Neural progenitor cell (in vitro differentiated cells): ENCODE measurements around the gene GPR152. TPM values are rescaled to one million over a fixed set of nuclear protein-coding genes. Genes with fewer than 3 reads are reported as not detected.

Experiments
- DNase-seq: peaks from one replicate; pipeline ENCODE4 v3.0.0-alpha.2; 2016; ENCODE audit warnings: low spot score
- H2AFZ ChIP-seq: fragments of 200-600 bp; sonication (generic); replicated peaks from 2 replicates; pipeline ENCODE4 v1.6.1; 2016; ENCODE audit warnings: antibody characterized with exemption
- H3F3A ChIP-seq: fragments of 200-600 bp; sonication (generic); 2 replicates; pipeline ENCODE4 v1.6.1; 2016; ENCODE audit warnings: antibody characterized with exemption, low read depth
- H3K27ac ChIP-seq: fragments of 200-600 bp; sonication (generic); 2 replicates; pipeline ENCODE4 v1.5.1; 2016; ENCODE audit warnings: mild to moderate bottlenecking
- H3K27me3 ChIP-seq: fragments of 200-600 bp; sonication (generic); 2 replicates; pipeline ENCODE4 v1.6.1; 2016; ENCODE audit warnings: mild to moderate bottlenecking, moderate library complexity
- H3K36me3 ChIP-seq: fragments of 200-600 bp; sonication (generic); 2 replicates; pipeline ENCODE4 v1.5.1; 2016
- H3K4me1 ChIP-seq: fragments of 200-600 bp; sonication (generic); 2 replicates; pipeline ENCODE4 v1.6.1; 2016; ENCODE audit warnings: mixed run types
- H3K4me2 ChIP-seq: fragments of 200-600 bp; sonication (generic); 2 replicates; pipeline ENCODE4 v1.6.1; 2016
- H3K4me3 ChIP-seq: fragments of 200-600 bp; sonication (generic); 2 replicates; pipeline ENCODE4 v1.5.1; 2016
- H3K79me2 ChIP-seq: fragments of 200-600 bp; sonication (generic); 2 replicates; pipeline ENCODE4 v1.6.1; 2016; ENCODE audit warnings: low read depth
- H3K9ac ChIP-seq: fragments of 200-600 bp; sonication (generic); 2 replicates; pipeline ENCODE4 v1.6.1; 2016
- H3K9me3 ChIP-seq: fragments of 200-600 bp; sonication (generic); 2 replicates; pipeline ENCODE4 v1.5.1; 2016; ENCODE audit warnings: low read depth
- H4K20me1 ChIP-seq: fragments of 200-600 bp; sonication (generic); 2 replicates; pipeline ENCODE4 v1.6.1; 2016; ENCODE audit warnings: low read depth
- H3K27ac Mint-ChIP-seq: 3 replicates; pipeline ENCODE4 v1.8.0; 2021; ENCODE audit warnings: mixed read lengths
- H3K27me3 Mint-ChIP-seq: 2 replicates; pipeline ENCODE4 v1.8.0; 2022; ENCODE audit warnings: low read depth, mild to moderate bottlenecking, inconsistent platforms, moderate library complexity, mixed read lengths; ENCODE audit not compliant: insufficient read depth
- H3K36me3 Mint-ChIP-seq: 3 replicates; pipeline ENCODE4 v1.8.0; 2021; ENCODE audit warnings: mixed read lengths
- H3K4me1 Mint-ChIP-seq: 3 replicates; pipeline ENCODE4 v1.8.0; 2021; ENCODE audit warnings: mixed read lengths
- H3K4me3 Mint-ChIP-seq: 3 replicates; pipeline ENCODE4 v1.8.0; 2021; ENCODE audit warnings: mild to moderate bottlenecking, moderate library complexity, mixed read lengths
- H3K9me3 Mint-ChIP-seq: 3 replicates; pipeline ENCODE4 v1.8.0; 2020; ENCODE audit warnings: mixed read lengths
- CTCF ChIP-seq: fragments of 200-600 bp; sonication (generic); IDR thresholded peaks from 2 replicates; pipeline ENCODE4 v1.5.1; 2017; ENCODE audit warnings: antibody characterized with exemption, mild to moderate bottlenecking
- EZH2 ChIP-seq: fragments of 200-600 bp; sonication (generic); IDR thresholded peaks from 2 replicates; pipeline ENCODE4 v1.6.1; 2017; ENCODE audit warnings: antibody characterized with exemption, mild to moderate bottlenecking, moderate library complexity
- EZH2phosphoT487 ChIP-seq: fragments of 200-600 bp; sonication (generic); IDR thresholded peaks from 2 replicates; pipeline ENCODE4 v1.6.1; 2017; ENCODE audit warnings: antibody characterized with exemption
- total RNA-seq: library from RNA; depleted of rRNA; stranded (reverse); fragments of >200 nt; gene quantifications from 2 replicates; pipeline ENCODE4 v1.2.3, GENCODE V29; 2015; ENCODE audit warnings: low replicate concordance

Gene GPR152
- total RNA-seq, 1 donor from 2014 or later, result not detected

- peaks cover 2% of the 10 kb centered on the region for H3K27me3 Mint-ChIP-seq
- DNase-seq, result no peak
- H2AFZ ChIP-seq, result no peak overlapping the region
- H3K4me3 ChIP-seq, result no peak overlapping the region
- no peak overlapping the region for H3K4me2 ChIP-seq
- peaks cover 16% of the 10 kb centered on the region for H3K36me3 Mint-ChIP-seq
- no peak overlapping the region for H3K9ac ChIP-seq
- H3K4me1 ChIP-seq, result no peaks in the 10 kb centered on the region
- H3K4me3 Mint-ChIP-seq, result no peak overlapping the region
- H3K27ac Mint-ChIP-seq, result no peak overlapping the region
- no peaks in the 10 kb centered on the region for H3K36me3 ChIP-seq
- no peak for TF ChIP-seq EZH2phosphoT487
- no peak for TF ChIP-seq CTCF
- no peak for TF ChIP-seq EZH2
- H3K79me2 ChIP-seq, result no peaks in the 10 kb centered on the region
- no peaks in the 10 kb centered on the region for H3K27me3 ChIP-seq
- peaks cover 7% of the 10 kb centered on the region for H3K4me1 Mint-ChIP-seq
- no peaks in the 10 kb centered on the region for H3F3A ChIP-seq
- H4K20me1 ChIP-seq, result no peaks in the 10 kb centered on the region
- no peak overlapping the region for H3K27ac ChIP-seq
- H3K9me3 ChIP-seq, result no peaks in the 10 kb centered on the region
- no peaks in the 10 kb centered on the region for H3K9me3 Mint-ChIP-seq
These were observed 16.6 kb downstream of the GPR152 start for GRCh38 chr11:67435727-67436458.

- H3K4me2 ChIP-seq, result no peak overlapping the region
- no peak overlapping the region for H3K4me3 ChIP-seq
- H3K27me3 Mint-ChIP-seq, result peaks cover 2% of the 10 kb centered on the region
- no peaks in the 10 kb centered on the region for H4K20me1 ChIP-seq
- no peaks in the 10 kb centered on the region for H3K9me3 Mint-ChIP-seq
- peaks cover 7% of the 10 kb centered on the region for H3K4me1 Mint-ChIP-seq
- H3K27me3 ChIP-seq, result no peaks in the 10 kb centered on the region
- no peak overlapping the region for H3K9ac ChIP-seq
- no peak overlapping the region for H3K27ac Mint-ChIP-seq
- DNase-seq, result no peak
- no peaks in the 10 kb centered on the region for H3F3A ChIP-seq
- no peaks in the 10 kb centered on the region for H3K9me3 ChIP-seq
- TF ChIP-seq EZH2phosphoT487, result no peak
- TF ChIP-seq EZH2, result no peak
- TF ChIP-seq CTCF, result no peak
- peaks cover 18% of the 10 kb centered on the region for H3K36me3 Mint-ChIP-seq
- H3K4me1 ChIP-seq, result no peaks in the 10 kb centered on the region
- no peak overlapping the region for H3K27ac ChIP-seq
- no peaks in the 10 kb centered on the region for H3K36me3 ChIP-seq
- no peaks in the 10 kb centered on the region for H3K79me2 ChIP-seq
- H2AFZ ChIP-seq, result no peak overlapping the region
- H3K4me3 Mint-ChIP-seq, result no peak overlapping the region
These were observed 17.4 kb downstream of the GPR152 start for GRCh38 chr11:67435031-67435726.

GRCh38 chr11:67434395-67434881 lies 18.1 kb downstream of the GPR152 start:
- Histone ChIP-seq H3K9ac (no peak overlapping the region), H3K4me3 (no peak overlapping the region), H4K20me1 (no peaks in the 10 kb centered on the region), H3K4me1 (no peaks in the 10 kb centered on the region), H3K27ac (no peak overlapping the region), H3K27me3 (no peaks in the 10 kb centered on the region), H3K9me3 (no peaks in the 10 kb centered on the region), H3F3A (no peaks in the 10 kb centered on the region), H3K36me3 (no peaks in the 10 kb centered on the region), H3K79me2 (peaks cover 1% of the 10 kb centered on the region), H2AFZ (no peak overlapping the region), H3K4me2 (no peak overlapping the region)
- Mint-ChIP-seq H3K27me3 (peaks cover 2% of the 10 kb centered on the region), H3K4me1 (peaks cover 7% of the 10 kb centered on the region), H3K36me3 (peaks cover 16% of the 10 kb centered on the region), H3K9me3 (no peaks in the 10 kb centered on the region), H3K27ac (no peak overlapping the region), H3K4me3 (no peak overlapping the region)
- TF ChIP-seq CTCF (no peak), EZH2phosphoT487 (no peak), EZH2 (no peak)
- DNase-seq, result no peak
